Measurements from ENCODE around the gene KMT2E.

GRCh38 chr7:104976966-104977636, 36.9 kb upstream of the KMT2E start:
- no peak for TF ChIP-seq CTCF (IDR thresholded peaks at IDR 0.05; ENCODE audit: borderline replicate concordance, extremely low read depth, low read length, poor library complexity, severe bottlenecking)
- TF ChIP-seq EZH2 (IDR thresholded peaks at IDR 0.05; ENCODE audit: borderline replicate concordance, low read depth, low read length, severe bottlenecking), result no peak
